Activated naive CD4-positive, alpha-beta T cell treated with anti-CD3 and anti-CD28 coated beads, Interleukin-2, amount 50 U/mL, for 72 hours (primary cell): ENCODE measurements around the gene PKD1. TPM values are rescaled to one million over a fixed set of nuclear protein-coding genes. Genes with fewer than 3 reads are reported as not detected.
A peak's percentile ranks its signal among the peaks of the same experiment; 100 is the strongest.

ENCODE experiments used
- ATAC-seq, 2 donors: fragments of 150-1000 bp; cut with Tn5 transposase; 2 replicates each; pipeline ENCODE4 v1.10.0; 2021; ENCODE audit warnings: mild to moderate bottlenecking in 2 of 2, moderate library complexity in 2 of 2
- DNase-seq, 2 donors: peaks; one replicate each; pipeline ENCODE4 v3.0.0; 2021 to 2022; ENCODE audit warnings: low spot score in 2 of 2
- H3K27ac Mint-ChIP-seq, 2 donors: one replicate each; pipeline ENCODE4 v1.8.0; 2022; ENCODE audit warnings: mild to moderate bottlenecking in 2 of 2, mixed read lengths in 2 of 2
- H3K36me3 Mint-ChIP-seq, 2 donors: one replicate each; pipeline ENCODE4 v1.8.0; 2022; ENCODE audit warnings: mixed read lengths in 2 of 2
- H3K9me3 Mint-ChIP-seq, 2 donors: one replicate each; pipeline ENCODE4 v1.8.0; 2022; ENCODE audit warnings: mixed read lengths in 2 of 2
- total RNA-seq, 2 donors: library from RNA; stranded (reverse); gene quantifications; one replicate each; pipeline ENCODE4 v1.2.3, GENCODE V29; 2022

The PKD1 gene
- total RNA-seq, 2 donors from 2014 or later, result 77.0 to 87.6 TPM

- ATAC-seq, result peak in 1 of 2 donors; percentile 14
- no peaks in the 10 kb centered on the region for H3K9me3 Mint-ChIP-seq
- H3K36me3 Mint-ChIP-seq, result no peaks in the 10 kb centered on the region
- no peak for DNase-seq
- peak overlapping the region in 1 of 2 donors; percentile 27 for H3K27ac Mint-ChIP-seq
These were observed 44.0 kb downstream of the PKD1 start for GRCh38 chr16:2091547-2092255.

- peak in 1 of 2 donors; percentile 17 for ATAC-seq
- H3K36me3 Mint-ChIP-seq, result no peaks in the 10 kb centered on the region
- no peak overlapping the region for H3K27ac Mint-ChIP-seq
- no peak for DNase-seq
- H3K9me3 Mint-ChIP-seq, result no peaks in the 10 kb centered on the region
These were observed 44.7 kb downstream of the PKD1 start for GRCh38 chr16:2090777-2091546.

DNA sequence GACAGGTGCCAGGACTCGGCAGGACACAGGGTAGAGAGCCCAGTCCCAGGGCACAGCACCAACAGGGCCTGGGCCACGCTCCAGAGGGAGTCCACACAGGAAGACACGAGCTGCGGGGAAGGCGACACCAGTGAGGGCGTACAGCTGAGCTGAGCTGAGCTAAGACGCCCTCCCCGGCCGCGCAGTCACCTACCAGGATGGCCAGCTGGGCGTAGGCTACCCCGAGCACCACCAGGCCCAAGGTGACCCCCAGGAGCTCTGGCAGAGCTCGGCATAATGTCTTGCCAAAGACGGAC is 45.3 kb downstream of the PKD1 start:
- no peak for ATAC-seq
- Mint-ChIP-seq H3K27ac (no peak overlapping the region), H3K9me3 (no peaks in the 10 kb centered on the region), H3K36me3 (no peaks in the 10 kb centered on the region)
- DNase-seq, result no peak

DNA sequence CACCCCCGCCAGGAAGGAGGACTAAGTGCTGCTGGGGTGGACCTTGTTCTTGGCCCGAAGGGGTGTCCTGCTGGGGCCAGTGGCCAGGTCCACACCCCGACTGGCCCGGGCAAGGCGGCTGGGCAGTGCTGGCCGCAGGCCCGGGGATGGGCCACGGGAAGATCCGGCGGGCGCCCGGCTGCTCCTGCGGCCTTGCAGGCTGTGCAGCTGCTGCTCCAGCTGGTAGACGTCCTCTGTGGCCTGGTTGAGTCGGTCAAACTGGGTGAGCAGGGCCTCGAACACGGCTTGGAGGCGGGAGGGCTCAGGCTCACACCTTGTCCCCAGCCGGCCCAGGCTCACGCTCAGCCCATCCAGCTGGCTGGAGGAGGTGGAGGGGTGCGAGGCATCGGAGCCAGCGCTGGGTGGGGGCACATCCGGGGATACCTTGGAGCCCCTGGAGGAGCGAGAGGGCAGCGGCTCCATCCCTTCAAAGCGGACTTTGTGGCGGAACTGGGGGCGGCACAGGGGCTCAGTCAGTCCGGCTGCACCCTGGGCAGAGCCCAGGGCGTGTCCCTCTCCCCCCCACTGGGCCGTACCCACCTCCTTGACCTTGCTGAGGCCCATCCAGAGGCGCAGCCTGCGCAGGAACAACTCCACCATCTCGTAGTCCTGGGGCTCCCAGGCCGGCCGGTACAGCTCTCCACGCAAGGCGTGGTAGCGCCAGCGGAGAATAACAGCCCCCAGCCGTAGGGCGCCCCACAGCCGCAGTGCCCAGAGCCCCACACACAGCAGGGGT is 45.8 kb downstream of the PKD1 start:
- Mint-ChIP-seq H3K36me3 (no peaks in the 10 kb centered on the region), H3K27ac (no peak overlapping the region), H3K9me3 (no peaks in the 10 kb centered on the region)
- DNase-seq, result no peak
- ATAC-seq, result no peak

GRCh38 chr16:2088759-2089358 is 46.8 kb downstream of the PKD1 start:
- H3K36me3 Mint-ChIP-seq, result no peaks in the 10 kb centered on the region
- no peaks in the 10 kb centered on the region for H3K9me3 Mint-ChIP-seq
- H3K27ac Mint-ChIP-seq, result peak overlapping the region; percentile 15 to 39
- ATAC-seq, result no peak
- DNase-seq, result no peak

GRCh38 chr16:2087748-2088631 is 47.7 kb downstream of the PKD1 start:
- no peak for ATAC-seq
- no peak for DNase-seq
- Mint-ChIP-seq H3K36me3 (no peaks in the 10 kb centered on the region), H3K27ac (peak overlapping the region; percentile 37 to 50), H3K9me3 (no peaks in the 10 kb centered on the region)

DNA sequence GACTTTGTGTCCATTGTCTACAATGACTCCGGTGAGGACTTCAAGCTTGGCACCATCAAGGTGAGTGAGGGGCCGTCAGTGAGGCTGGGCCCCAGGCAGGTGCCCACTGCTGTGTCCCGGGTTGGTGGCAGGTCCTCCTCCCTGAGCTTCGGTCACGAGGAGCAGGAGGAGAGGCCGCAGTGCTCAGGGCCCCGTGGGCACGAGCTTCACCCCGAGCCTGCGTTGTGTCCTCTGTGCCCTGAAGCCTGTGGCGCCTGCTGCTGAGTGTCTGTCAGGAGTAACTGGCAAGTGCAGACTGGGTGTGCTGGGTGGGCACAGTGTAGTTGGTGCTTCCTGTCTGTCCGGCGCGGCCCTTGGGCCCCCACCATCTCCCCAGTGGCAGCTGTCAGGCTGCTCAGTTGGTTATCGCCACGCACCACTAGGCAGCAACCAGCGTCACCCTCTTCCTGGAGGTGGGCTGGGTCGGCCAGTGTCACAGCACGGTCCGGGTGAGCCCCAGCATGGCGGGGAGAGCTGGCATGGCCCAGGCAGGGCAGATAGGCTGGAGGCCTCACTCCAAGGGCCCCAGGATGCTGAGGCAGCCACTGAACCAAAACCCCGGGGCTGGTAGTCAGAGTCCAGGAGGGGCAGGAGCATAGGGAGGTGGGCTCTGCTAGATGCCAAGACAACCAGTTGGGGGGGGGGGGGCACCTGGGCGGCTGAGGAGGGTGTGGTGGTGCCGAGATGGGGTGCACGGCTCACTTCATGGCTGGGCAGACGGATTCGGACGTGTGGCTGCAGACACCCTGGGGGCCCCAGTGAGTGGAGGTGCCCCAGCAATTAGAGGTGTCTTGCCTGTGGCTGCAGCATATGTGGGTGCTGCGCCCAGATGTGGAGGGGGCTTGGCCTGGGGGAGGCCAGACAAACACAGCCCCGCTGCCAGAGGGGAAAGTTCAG is 48.6 kb downstream of the PKD1 start:
- ATAC-seq (no peak), DNase-seq (no peak)
- H3K36me3 Mint-ChIP-seq, result no peaks in the 10 kb centered on the region
- H3K9me3 Mint-ChIP-seq, result no peaks in the 10 kb centered on the region
- H3K27ac Mint-ChIP-seq, result peak overlapping the region; percentile 37 to 50

DNA sequence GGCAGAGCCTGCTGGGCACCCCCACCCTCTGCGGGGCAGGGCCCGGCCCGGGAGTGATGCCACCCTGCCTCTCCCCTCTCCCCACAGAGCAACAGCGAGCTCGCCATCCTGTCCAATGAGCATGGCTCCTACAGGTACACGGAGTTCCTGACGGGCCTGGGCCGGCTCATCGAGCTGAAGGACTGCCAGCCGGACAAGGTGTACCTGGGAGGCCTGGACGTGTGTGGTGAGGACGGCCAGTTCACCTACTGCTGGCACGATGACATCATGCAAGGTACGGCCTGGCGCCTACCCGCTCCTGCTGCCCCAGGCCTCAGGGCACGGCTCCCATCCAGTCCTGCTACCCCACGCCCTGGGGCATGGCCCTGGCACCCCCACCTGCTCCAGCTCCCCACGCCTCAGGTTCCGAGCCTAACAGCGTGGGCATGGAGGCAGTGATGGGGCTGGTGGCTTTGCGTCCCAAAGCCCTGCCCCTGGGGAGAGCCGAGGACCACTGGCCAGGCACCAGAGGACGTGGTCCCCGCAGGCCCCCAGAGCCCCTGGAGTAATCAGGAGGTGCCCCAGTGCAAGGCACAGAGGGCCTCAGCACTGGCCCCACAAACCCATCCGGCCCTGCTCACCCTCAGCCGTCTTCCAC is 49.5 kb downstream of the PKD1 start:
- no peak for ATAC-seq
- no peaks in the 10 kb centered on the region for H3K9me3 Mint-ChIP-seq
- no peaks in the 10 kb centered on the region for H3K36me3 Mint-ChIP-seq

GRCh38 chr16:2085669-2086068 is 50.0 kb downstream of the PKD1 start:
- Mint-ChIP-seq H3K27ac (no peak overlapping the region), H3K36me3 (no peaks in the 10 kb centered on the region), H3K9me3 (no peaks in the 10 kb centered on the region)
- DNase-seq, result no peak
- ATAC-seq, result no peak

More for the DNA sequence above, 49.5 kb downstream of the PKD1 start:
- H3K27ac Mint-ChIP-seq, result no peak overlapping the region
- no peak for DNase-seq

DNA sequence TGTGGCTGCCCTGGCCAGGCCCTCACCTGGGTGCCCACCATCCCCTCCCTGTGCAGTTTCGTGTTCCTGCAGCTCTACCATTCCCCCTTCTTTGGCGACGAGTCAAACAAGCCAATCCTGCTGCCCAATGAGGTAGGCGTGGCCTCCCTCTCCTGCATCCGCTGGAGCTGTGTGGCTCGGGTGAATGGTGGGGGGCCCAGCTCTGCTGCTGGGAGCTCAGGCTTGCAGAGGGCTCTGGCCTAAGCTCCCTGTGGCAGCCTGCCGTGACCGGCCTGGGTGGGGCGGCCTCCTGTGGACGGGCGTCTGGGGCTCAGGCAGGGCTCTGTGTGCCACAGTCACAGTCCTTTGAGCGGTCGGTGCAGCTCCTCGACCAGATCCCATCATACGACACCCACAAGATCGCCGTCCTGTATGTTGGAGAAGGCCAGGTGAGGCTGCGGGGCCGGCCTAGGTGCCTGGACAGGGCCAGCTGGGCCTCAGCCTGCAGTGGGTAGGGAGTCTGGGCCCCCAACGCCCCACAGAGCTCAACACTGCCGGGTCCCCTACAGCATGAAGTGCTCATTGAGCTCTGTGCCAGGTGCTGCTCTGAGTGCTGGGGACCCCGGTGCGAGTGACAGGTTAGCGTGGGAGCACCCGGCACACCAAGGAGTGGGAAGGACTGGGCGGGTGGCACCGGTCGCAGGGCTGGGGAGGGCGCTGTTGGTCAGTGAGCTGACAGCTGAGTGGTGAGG is 50.6 kb downstream of the PKD1 start:
- H3K9me3 Mint-ChIP-seq, result no peaks in the 10 kb centered on the region
- no peak for DNase-seq
- H3K36me3 Mint-ChIP-seq, result no peaks in the 10 kb centered on the region

DNA sequence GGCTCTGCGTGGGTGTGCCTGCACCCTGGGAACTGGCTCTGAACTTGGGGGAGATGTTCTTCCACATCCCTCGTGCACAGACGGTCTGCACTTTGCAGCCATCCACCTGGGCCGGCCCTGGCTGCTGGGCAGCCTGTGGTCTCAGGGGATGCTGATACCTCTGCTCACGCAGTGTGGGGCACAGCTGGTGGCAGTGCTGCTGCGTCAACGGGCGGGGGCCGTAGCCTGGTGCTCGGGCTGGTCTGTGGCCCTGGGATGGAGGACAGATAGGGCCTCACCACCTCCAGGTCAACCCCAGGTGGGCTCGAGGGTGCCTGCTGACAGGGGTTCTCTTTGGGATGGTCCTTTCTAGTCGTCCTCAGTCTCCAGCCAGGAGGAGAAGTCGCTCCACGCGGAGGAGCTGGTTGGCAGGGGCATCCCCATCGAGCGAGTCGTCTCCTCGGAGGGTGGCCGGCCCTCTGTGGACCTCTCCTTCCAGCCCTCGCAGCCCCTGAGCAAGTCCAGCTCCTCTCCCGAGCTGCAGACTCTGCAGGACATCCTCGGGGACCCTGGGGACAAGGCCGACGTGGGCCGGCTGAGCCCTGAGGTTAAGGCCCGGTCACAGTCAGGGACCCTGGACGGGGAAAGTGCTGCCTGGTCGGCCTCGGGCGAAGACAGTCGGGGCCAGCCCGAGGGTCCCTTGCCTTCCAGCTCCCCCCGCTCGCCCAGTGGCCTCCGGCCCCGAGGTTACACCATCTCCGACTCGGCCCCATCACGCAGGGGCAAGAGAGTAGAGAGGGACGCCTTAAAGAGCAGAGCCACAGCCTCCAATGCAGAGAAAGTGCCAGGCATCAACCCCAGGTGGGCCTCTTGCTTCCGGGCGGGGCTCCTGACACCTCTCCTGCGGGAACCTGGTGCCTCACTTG is 51.6 kb downstream of the PKD1 start:
- H3K36me3 Mint-ChIP-seq, result no peaks in the 10 kb centered on the region
- H3K9me3 Mint-ChIP-seq, result no peaks in the 10 kb centered on the region
- ATAC-seq (no peak), DNase-seq (no peak)
- H3K27ac Mint-ChIP-seq, result no peak overlapping the region

More for the DNA sequence above, 50.6 kb downstream of the PKD1 start:
- peak overlapping the region in 1 of 2 donors; percentile 69 for H3K27ac Mint-ChIP-seq
- no peak for ATAC-seq

DNA sequence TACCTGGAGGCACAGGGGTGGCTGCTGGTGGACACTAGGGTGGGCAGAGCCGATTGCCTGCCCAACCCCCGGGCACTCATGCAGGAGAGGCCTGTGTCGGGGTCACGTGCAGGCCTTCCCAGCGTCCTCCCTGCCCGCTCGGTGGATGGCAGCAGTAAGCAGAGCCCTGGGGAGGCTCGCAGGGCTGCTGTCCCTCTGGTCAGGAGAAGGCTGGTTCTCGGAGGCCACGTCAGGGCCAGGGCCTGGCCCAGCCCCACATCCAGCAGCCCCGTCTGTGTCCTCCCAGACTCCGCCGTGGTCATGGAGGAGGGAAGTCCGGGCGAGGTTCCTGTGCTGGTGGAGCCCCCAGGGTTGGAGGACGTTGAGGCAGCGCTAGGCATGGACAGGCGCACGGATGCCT is 52.3 kb downstream of the PKD1 start:
- DNase-seq (no peak), ATAC-seq (no peak)
- peak overlapping the region; percentile 22 to 72 for H3K27ac Mint-ChIP-seq
- no peaks in the 10 kb centered on the region for H3K36me3 Mint-ChIP-seq
- H3K9me3 Mint-ChIP-seq, result no peaks in the 10 kb centered on the region

DNA sequence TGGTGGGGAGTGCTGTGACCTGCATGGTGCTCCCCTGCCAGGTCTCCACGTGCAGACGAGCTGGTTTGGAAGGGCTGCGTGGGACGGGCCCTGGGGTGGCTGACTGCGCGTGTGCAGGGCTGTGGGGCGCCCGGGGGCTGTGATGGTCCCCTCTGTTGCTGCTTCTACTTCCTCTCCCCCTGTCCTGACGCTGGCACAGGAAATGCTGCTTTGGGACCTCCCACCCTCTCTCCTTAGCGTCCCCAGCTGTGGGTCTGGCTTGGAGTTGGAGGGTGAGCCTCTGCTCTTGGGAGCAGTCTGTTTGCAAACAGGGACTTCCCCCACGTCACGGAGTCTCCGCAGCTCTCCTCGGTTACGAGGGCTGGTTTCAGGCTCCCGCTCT is 52.7 kb downstream of the PKD1 start:
- Mint-ChIP-seq H3K27ac (peak overlapping the region; percentile 22 to 72), H3K36me3 (no peaks in the 10 kb centered on the region), H3K9me3 (no peaks in the 10 kb centered on the region)
- no peak for DNase-seq
- ATAC-seq, result no peak
